ENCODE data around the gene CTNNA2. TPM values are rescaled to one million over a fixed set of nuclear protein-coding genes. Genes with fewer than 3 reads are reported as not detected.

CTNNA2 gene
- total and polyA plus RNA-seq, 2 of the 8 experiments (the other 6 are each of a cell fraction or from before 2014, with no cell fraction given), result 3.9 to 9.0 TPM

DNA sequence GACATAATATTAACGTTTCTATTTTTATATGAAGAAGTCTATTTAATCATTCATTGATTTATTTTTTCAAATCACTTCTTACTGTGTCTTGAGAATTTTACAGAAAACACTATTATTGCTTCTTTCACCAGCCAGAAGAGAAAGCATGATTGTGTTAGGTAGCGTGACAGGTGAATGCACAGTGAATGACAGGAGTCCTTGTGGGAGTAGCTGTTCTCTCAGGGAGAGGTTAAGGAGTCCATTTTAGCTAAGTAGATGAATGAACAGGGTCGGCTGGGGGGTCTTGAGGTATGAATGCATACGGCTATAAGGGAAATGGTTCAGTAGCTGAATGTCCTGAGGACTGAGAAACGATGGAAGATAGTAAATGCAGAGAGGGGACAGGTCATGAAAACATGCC is 56.2 kb downstream of the CTNNA2 start:
- POLR2A ChIA-PET (ENCODE audit: partially characterized antibody), result no interaction called here
- no peak overlapping the region for H3K18ac ChIP-seq (ENCODE audit: extremely low read depth, low read length)
- TF ChIP-seq HDAC2 (IDR thresholded peaks at IDR 0.05; ENCODE audit: borderline replicate concordance in 1 of 2, low read depth in 2 of 2, low read length in 2 of 2) (no peak), BACH1 (IDR thresholded peaks at IDR 0.05; ENCODE audit: low read length) (no peak), RXRA (IDR thresholded peaks at IDR 0.05; ENCODE audit: insufficient read depth, low read depth, low read length) (no peak), BRCA1 (IDR thresholded peaks at IDR 0.05; ENCODE audit: low read depth, low read length) (no peak)
- TF ChIP-seq, protein P1, sequence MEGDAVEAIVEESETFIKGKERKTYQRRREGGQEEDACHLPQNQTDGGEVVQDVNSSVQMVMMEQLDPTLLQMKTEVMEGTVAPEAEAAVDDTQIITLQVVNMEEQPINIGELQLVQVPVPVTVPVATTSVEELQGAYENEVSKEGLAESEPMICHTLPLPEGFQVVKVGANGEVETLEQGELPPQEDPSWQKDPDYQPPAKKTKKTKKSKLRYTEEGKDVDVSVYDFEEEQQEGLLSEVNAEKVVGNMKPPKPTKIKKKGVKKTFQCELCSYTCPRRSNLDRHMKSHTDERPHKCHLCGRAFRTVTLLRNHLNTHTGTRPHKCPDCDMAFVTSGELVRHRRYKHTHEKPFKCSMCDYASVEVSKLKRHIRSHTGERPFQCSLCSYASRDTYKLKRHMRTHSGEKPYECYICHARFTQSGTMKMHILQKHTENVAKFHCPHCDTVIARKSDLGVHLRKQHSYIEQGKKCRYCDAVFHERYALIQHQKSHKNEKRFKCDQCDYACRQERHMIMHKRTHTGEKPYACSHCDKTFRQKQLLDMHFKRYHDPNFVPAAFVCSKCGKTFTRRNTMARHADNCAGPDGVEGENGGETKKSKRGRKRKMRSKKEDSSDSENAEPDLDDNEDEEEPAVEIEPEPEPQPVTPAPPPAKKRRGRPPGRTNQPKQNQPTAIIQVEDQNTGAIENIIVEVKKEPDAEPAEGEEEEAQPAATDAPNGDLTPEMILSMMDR (IDR thresholded peaks at IDR 0.05; ENCODE audit: control extremely low read depth in 1 of 3, insufficient read depth in 1 of 3, low read depth in 1 of 3, low read length in 3 of 3), result no peak

More for the DNA sequence above, 56.2 kb downstream of the CTNNA2 start:
- Histone ChIP-seq H3K4me1 (replicated peaks in 1 of 4; ENCODE audit: control insufficient read depth in 3 of 4, insufficient read depth in 4 of 4, low read length in 3 of 4) (no peaks in the 10 kb centered on the region), H4K91ac (replicated peaks; ENCODE audit: insufficient read length, low read length) (no peak overlapping the region), H3K79me2 (ENCODE audit: control insufficient read depth in 1 of 2, insufficient read depth in 2 of 2, low read length in 2 of 2) (no peaks in the 10 kb centered on the region), H3K14ac (ENCODE audit: insufficient read length) (no peak overlapping the region), H3K4me2 (ENCODE audit: insufficient read depth in 1 of 2, low read depth in 2 of 2, low read length in 2 of 2) (no peak overlapping the region), H2BK120ac (replicated peaks; ENCODE audit: low read depth, low read length) (no peak overlapping the region), H4K20me1 (replicated peaks in 1 of 2; ENCODE audit: control insufficient read depth in 1 of 2, insufficient read depth in 2 of 2, low read length in 2 of 2) (no peaks in the 10 kb centered on the region), H2BK12ac (ENCODE audit: low read depth, low read length) (no peak overlapping the region), H3K4me3 (ENCODE audit: extremely low read depth in 1 of 4, insufficient read depth in 2 of 4, low read depth in 3 of 4, low read length in 4 of 4) (no peak overlapping the region), H3K9ac (replicated peaks in 1 of 4; ENCODE audit: extremely low read depth in 1 of 4, low read depth in 3 of 4, low read length in 3 of 4) (no peak overlapping the region), H4K8ac (ENCODE audit: extremely low read depth, insufficient read depth, low read length) (no peak overlapping the region), H3K56ac (replicated peaks; ENCODE audit: insufficient read length, low read depth, low read length) (no peak overlapping the region), H3K79me1 (ENCODE audit: low read depth, low read length) (no peaks in the 10 kb centered on the region), H2AFZ (ENCODE audit: low read length) (no peak overlapping the region), H3K4ac (replicated peaks; ENCODE audit: insufficient read length, low read depth, low read length) (no peak overlapping the region), H3K27ac (ENCODE audit: low read depth, low read length) (no peak overlapping the region), H3K23ac (ENCODE audit: insufficient read length) (no peak overlapping the region), H2BK15ac (ENCODE audit: low read length) (no peak overlapping the region), H4K5ac (ENCODE audit: insufficient read length, low read depth, low read length) (no peak overlapping the region), H3K27me3 (replicated peaks in 1 of 4; ENCODE audit: control insufficient read depth in 3 of 4, extremely low read depth in 1 of 4, insufficient read depth in 3 of 4, low read length in 3 of 4) (no peaks in the 10 kb centered on the region), H2BK5ac (ENCODE audit: low read depth, low read length) (no peak overlapping the region), H3K36me3 (ENCODE audit: control insufficient read depth in 2 of 4, insufficient read depth in 4 of 4, low read length in 3 of 4) (no peaks in the 10 kb centered on the region), H3K23me2 (ENCODE audit: low read depth, low read length) (no peaks in the 10 kb centered on the region), H2BK20ac (ENCODE audit: low read length) (no peak overlapping the region), H2AK5ac (ENCODE audit: low read depth, low read length) (no peak overlapping the region), H3K9me3 (ENCODE audit: insufficient read depth in 2 of 2, low read depth in 1 of 2, low read length in 1 of 2) (no peaks in the 10 kb centered on the region)
- DNase-seq (ENCODE audit: low read depth in 1 of 2, low spot score in 2 of 2) (no peak), FAIRE-seq (no peak)
- 93% methylated on average over 5 of the region's 5 CpGs; no CpG with 5 or more reads in 1 of the 2 experiments for WGBS, 2 experiments (ENCODE audit: extremely low coverage in 1 of 2, insufficient coverage in 1 of 2, insufficient read length in 1 of 2, insufficient replicate concordance in 2 of 2, low coverage in 1 of 2, low lambda C conversion rate in 2 of 2, missing lambda C conversion rate in 1 of 2)
- CTCF ChIA-PET (ENCODE audit: partially characterized antibody), result interaction anchor here (1.1 kb wide), 1 partner anchor 294 kb away, joined by 3 read pairs; no protein-coding TSS in a partner anchor

All from H1 (cell line).